Motor neuron (in vitro differentiated cells): ENCODE data around the gene BMF. TPM values are rescaled to one million over a fixed set of nuclear protein-coding genes. Genes with fewer than 3 reads are reported as not detected.
"Not testable (repeated sequence)": the region's sequence is repeated elsewhere in the genome, so short reads cannot be mapped to it uniquely, and the experiment has no call there.

Experiments
- ATAC-seq, 8 experiments: fragments of 200-7000 bp; cut with Tn5 transposase; replicated peaks in 6 of 8; 2 replicates each; pipeline ENCODE4 v1.8.0; 2021; ENCODE audit warnings: mild to moderate bottlenecking in 8 of 8, moderate library complexity in 8 of 8
- H3K27ac ChIP-seq, 2 donors: fragments of 250-450 bp; sonication (Bioruptor Pico); 2 replicates each; pipeline ENCODE4 v1.9.0; 2021; ENCODE audit warnings: antibody characterized with exemption in 2 of 2, mild to moderate bottlenecking in 2 of 2, moderate library complexity in 1 of 2
- H3K4me1 ChIP-seq, 2 donors: fragments of 250-450 bp; sonication (Bioruptor Pico); replicated peaks in 1 of 2; 2 replicates each; pipeline ENCODE4 v1.6.1; 2021; ENCODE audit warnings: antibody characterized with exemption in 2 of 2, mild to moderate bottlenecking in 2 of 2, moderate library complexity in 1 of 2
- H3K4me3 ChIP-seq, 5 donors: fragments of 250-450 bp; sonication (Bioruptor Pico); 2 replicates each; pipeline ENCODE4 v1.9.0; 2021; ENCODE audit warnings: antibody characterized with exemption in 5 of 5, mild to moderate bottlenecking in 5 of 5, moderate library complexity in 4 of 5
- WGBS, 10 experiments: fragments of 450-650 bp; shearing (Covaris generic); methylation state at CpG; one replicate each; pipeline ENCODE4 v1.0.0; 2022; 5-methylcytosine and 5-hydroxymethylcytosine counted together
- in situ Hi-C, 9 experiments: fragments of 400-800 bp; cut with MboI; loops; one replicate each; pipeline ENCODE4 v1.15.0; 2021; ENCODE audit warnings: low sequenced_read_pairs in 9 of 9, low pct_unique_long_range_greater_than_20kb in 2 of 9; ENCODE audit not compliant: unreplicated experiment in 9 of 9
- total RNA-seq, 8 experiments: library from RNA; unstranded; fragments of 300-600 nt; gene quantifications; 2 replicates each; pipeline versions ENCODE4 v1.2.3 to v1.2.4, GENCODE V29; 2022

BMF gene
- total RNA-seq, result 10 to 100 TPM in 4 of 8 experiments, 1 to 10 TPM in 4; 2.0 to 32.7 (median 10.7) TPM

DNA sequence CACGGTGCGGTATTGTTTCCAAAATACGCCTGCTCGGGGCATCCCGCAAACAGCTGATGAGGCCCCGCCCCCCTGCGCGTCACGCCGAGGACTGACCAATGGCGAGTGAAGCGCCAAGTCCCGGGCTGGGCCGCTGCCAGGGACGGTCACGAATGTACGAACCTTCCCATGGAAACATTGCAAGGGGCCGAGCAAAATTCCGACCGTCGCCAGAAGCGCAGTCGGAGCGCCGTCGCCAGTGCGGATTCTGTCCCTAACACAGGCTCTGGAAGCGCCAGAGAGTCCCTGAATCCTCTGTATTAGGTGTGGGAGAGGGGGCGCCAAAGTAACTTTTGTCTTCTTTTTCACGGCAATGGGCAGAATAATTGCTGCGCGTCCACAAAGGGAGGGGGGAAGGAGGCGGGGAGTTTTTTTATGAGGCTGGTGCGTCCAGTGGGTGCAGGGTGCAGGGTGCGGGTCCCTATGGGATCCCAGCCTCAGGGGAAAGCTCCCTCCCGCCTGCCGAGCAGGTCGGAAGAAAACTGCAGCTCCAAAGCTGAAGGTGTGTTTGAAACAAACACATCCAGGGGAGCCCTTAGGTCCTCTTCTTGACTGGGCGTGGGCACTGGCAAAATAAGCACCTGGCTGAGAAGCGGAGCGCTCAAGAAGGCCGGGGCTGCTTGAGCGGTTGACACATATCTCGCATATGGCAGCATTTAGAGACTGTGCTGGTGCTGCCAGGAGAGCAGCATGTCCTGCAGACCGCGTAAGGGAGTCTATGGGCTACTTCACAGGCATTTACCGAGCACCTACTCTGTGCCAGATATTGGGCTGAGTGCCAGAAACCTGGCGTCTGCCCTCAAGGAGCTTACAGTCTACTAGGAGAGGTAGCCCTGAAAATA is at the start of gene BMF:
Gene BMF, minus strand, starts transcription at position 25 of the 881 bp plus-strand sequence. CDS start 2,793 bp downstream, outside the sequence.
- peak within 1 kb of the TSS in 1 of 2 donors; percentile 8 for H3K27ac ChIP-seq
- in situ Hi-C loops, result no loop called here

GRCh38 chr15:40157778-40158447 is 49.2 kb upstream of the BMF start:
- H3K27ac ChIP-seq, result no peak overlapping the region
- WGBS, 10 experiments, result 59 to 100% (median 80%) methylated on average over 1 to 5 of the region's 7 CpGs; no CpG with 5 or more reads in 2 of the 10 experiments
- H3K4me3 ChIP-seq, result no peak overlapping the region
- H3K4me1 ChIP-seq, result peaks cover 0 to 3% of the 10 kb centered on the region in 2 donors
- in situ Hi-C loops, result no loop called here
- no peak for ATAC-seq

More for the DNA sequence above, at the start of gene BMF:
- Histone ChIP-seq H3K4me1 (peaks cover 31 to 46% of the 10 kb centered on the region in 2 donors), H3K4me3 (peak within 1 kb of the TSS; percentile 58 to 78 (median 67))
- peak; percentile 79 to 91 (median 88) for ATAC-seq
- 0 to 83% (median 26%) methylated on average over 2 to 12 of the region's 48 CpGs; no CpG with 5 or more reads in 2 of the 10 experiments for WGBS, 10 experiments

DNA sequence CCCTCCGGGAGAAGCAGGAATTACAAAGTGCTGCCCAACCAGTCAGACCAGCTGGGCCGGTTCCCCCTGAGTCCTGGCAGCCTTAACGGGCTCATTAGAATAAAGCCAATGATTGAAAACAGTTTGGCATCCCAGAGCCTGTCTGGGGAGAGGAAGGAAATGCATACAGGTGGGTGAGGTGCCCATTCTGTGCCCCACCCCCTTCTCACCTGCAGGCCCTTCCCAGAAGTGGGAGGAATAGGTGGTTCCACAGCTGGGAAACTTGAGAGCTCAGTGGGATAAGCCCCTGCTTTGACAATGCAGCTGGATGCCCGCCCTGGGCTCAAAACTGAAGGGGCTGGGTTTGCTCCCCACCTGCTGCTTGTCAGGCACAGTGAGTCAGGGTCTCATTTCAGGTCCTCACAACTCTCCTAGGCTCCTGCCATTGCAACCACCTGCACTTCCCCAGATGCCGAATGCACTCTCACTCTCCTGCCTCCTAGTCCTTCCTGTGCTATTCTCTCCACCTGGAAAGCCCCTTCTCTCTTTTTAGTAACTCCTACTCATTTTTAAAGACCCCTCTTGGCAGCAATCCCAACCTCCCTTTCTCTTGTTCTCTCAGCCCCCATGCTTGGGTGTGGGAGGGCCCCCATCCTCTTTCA is 46.7 kb upstream of the BMF start:
- Histone ChIP-seq H3K27ac (no peak overlapping the region), H3K4me3 (no peak overlapping the region), H3K4me1 (peaks cover 0 to under 1% of the 10 kb centered on the region in 2 donors)
- 25 to 83% (median 68%) methylated on average over 1 to 2 of the region's 5 CpGs; no CpG with 5 or more reads in 4 of the 10 experiments for WGBS, 10 experiments
- no peak for ATAC-seq
- in situ Hi-C loops, result no loop called here

GRCh38 chr15:40154821-40155220 is 46.1 kb upstream of the BMF start:
- WGBS, 10 experiments, result no CpG with 5 or more reads among the region's 1 CpG
- H3K27ac ChIP-seq, ATAC-seq, H3K4me3 ChIP-seq, H3K4me1 ChIP-seq, in situ Hi-C loops: not testable (repeated sequence)

- in situ Hi-C loops, result no loop called here
- Histone ChIP-seq H3K27ac (no peak overlapping the region), H3K4me1 (no peaks in the 10 kb centered on the region), H3K4me3 (no peak overlapping the region)
- ATAC-seq, result no peak
- 67 to 100% (median 85%) methylated on average over 1 to 4 of the region's 4 CpGs; no CpG with 5 or more reads in 2 of the 10 experiments for WGBS, 10 experiments
Measured at GRCh38 chr15:40151991-40152390, 43.3 kb upstream of the BMF start.

DNA sequence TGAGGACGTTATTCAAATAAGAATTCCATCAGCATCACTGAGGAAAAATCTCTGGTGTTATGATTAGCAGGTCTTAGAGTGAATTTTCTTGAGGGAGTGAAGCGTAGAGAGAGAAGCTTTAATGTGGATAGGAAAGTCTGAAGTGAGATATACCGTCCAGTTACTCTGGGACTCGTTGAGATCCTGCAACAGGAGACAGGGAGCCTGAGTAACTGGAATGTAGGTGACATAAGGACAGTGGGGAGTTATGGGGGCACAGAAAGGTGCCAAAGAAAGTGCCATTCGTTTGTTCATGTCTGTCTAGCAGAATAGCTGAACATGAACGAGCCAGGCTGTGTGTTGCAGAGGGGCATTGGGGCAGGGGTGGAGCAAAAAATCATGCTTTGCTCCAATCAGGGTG is 42.8 kb upstream of the BMF start:
- Histone ChIP-seq H3K27ac (no peak overlapping the region), H3K4me3 (no peak overlapping the region), H3K4me1 (no peaks in the 10 kb centered on the region)
- WGBS, 10 experiments, result 31 to 82% (median 70%) methylated on average over 2 to 6 of the region's 6 CpGs; no CpG with 5 or more reads in 1 of the 10 experiments
- no peak for ATAC-seq
- in situ Hi-C loops, result no loop called here

DNA sequence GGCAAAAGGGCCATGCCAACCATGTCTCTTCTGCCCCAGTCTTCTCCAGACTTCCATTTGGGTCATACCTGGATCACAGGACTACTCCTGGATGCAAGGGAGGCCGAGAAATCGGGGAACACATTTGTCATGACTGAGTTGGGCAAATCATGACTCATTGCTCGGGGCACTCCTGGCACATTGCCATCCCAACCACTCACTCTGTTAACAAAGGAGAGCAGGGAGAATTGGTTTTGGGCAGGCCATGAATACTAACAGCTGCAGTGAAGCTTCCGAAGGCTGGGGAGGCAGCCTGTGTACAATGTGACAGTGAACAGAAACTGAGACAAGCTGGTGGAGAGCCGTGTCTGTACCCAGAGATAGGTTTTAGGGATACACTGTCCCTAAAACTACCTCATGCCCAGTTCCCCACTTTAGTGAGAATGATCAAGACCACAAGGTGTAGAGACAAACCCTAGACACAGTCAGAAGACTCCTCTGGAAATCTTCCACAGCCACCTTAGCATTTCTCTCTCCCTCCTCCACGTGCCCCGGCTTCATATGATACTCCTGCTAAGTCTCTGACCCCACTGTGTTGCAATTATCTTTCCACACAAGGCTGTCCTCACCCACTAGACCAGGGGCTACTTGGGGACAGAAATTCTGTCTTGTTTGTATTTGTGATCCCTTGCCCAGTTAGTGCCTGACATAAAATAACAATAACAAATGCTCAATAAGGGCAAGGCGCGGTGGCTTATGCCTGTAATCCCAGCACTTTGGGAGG is 41.7 kb upstream of the BMF start:
- H3K4me1 ChIP-seq, result no peaks in the 10 kb centered on the region
- no peak overlapping the region for H3K27ac ChIP-seq
- no peak overlapping the region for H3K4me3 ChIP-seq
- ATAC-seq, result peak in 6 of 8 experiments; percentile 29 to 89 (median 56)
- in situ Hi-C loops, result no loop called here
- WGBS, 10 experiments, result 61 to 100% (median 80%) methylated on average over 1 to 6 of the region's 9 CpGs; no CpG with 5 or more reads in 3 of the 10 experiments

- in situ Hi-C loops, result no loop called here
- Histone ChIP-seq H3K4me1 (no peaks in the 10 kb centered on the region), H3K4me3 (no peak overlapping the region), H3K27ac (no peak overlapping the region)
- WGBS, 10 experiments, result 80 to 100% (median 90%) methylated on average over 1 to 4 of the region's 4 CpGs; no CpG with 5 or more reads in 3 of the 10 experiments
- no peak for ATAC-seq
Measured at GRCh38 chr15:40149339-40149738, 40.7 kb upstream of the BMF start.

GRCh38 chr15:40146037-40146436 is 37.4 kb upstream of the BMF start:
- Histone ChIP-seq H3K27ac (no peak overlapping the region), H3K4me3 (no peak overlapping the region), H3K4me1 (no peaks in the 10 kb centered on the region)
- peak in 1 of 8 experiments; percentile 24 for ATAC-seq
- WGBS, 10 experiments, result 47 to 83% (median 71%) methylated on average over 1 to 4 of the region's 4 CpGs; no CpG with 5 or more reads in 3 of the 10 experiments
- in situ Hi-C loops, result no loop called here

- no peaks in the 10 kb centered on the region for H3K4me1 ChIP-seq
- in situ Hi-C loops, result no loop called here
- ATAC-seq, result no peak
- H3K27ac ChIP-seq, result no peak overlapping the region
- 40 to 100% (median 84%) methylated on average over 1 to 5 of the region's 5 CpGs; no CpG with 5 or more reads in 1 of the 10 experiments for WGBS, 10 experiments
- H3K4me3 ChIP-seq, result no peak overlapping the region
Measured at GRCh38 chr15:40142428-40142827, 33.7 kb upstream of the BMF start.

GRCh38 chr15:40138201-40138570 is 29.5 kb upstream of the BMF start:
- ATAC-seq, H3K4me3 ChIP-seq, H3K4me1 ChIP-seq, H3K27ac ChIP-seq, in situ Hi-C loops: not testable (repeated sequence)
- WGBS, 10 experiments, result 40 to 100% (median 83%) methylated on average over 1 to 3 of the region's 3 CpGs; no CpG with 5 or more reads in 1 of the 10 experiments
